HG02885 (cell line): Measurements from ENCODE around the gene CCNK.

Experiments used
- ATAC-seq: cut with Tn5 transposase; IDR thresholded peaks from one replicate; pipeline ENCODE4 v1.9.1; 2021; ENCODE audit warnings: mild to moderate bottlenecking; ENCODE audit not compliant: unreplicated experiment, poor library complexity

CCNK gene

DNA sequence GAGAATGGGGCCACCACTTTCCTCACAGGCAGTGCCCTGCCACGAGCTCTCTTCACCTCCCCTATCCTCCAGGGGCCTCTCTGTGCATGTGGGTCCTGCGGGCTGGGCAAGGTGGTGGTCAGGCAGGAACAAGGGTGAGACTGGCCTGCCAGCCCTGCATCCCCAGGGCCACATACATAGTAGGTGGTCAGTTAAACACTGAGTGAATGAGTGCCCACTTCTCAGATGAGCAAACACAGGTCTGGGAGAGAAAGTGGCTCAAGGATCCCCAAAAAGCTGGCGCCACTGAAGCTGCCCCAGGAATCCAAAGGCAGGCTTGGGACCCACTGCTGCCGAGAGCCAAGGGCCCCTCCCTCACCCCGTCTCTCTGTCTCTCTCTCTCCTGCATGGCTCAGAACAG, 51.1 kb downstream of the CCNK start:
- ATAC-seq: no peak

DNA sequence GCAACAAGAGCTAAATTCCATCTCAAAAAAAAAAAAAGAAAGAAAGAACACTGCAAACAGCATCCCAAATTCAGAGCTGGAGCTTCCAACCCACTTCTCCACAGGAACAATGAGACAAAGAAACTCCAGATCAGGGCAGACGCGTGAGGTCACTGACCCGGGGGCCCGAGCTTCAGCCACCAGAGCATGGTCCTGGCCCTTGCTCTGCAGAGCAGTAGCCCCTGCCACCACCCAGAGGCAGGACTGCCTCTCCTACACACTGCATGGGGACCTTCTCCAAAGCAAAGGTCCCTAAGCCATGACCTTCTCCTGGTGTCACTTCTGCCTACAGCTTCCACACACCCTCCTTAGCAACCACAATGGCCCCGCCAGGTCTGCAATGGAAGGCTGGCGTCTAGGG, 53.1 kb downstream of the CCNK start:
- no peak for ATAC-seq

DNA sequence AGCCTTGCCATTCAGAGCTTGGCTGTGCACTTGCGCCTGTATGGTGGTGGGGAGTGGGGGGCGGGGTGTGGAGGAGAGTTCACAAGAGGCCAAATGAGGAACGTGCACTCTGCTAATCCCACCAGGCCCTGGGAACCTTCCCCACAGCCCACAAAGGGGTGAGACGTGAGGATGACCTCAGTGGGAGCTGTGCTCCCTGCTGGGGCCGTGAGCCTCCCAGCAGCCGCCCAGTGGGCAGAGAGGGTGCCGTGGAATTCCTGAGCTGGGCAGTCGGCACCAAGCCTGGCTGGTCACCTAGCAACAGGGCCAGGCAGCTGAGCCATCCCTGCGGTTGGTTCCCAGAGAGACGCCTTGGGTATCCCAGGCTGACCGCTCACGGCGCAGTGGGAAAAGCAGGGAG, 53.7 kb downstream of the CCNK start:
- ATAC-seq: no peak

DNA sequence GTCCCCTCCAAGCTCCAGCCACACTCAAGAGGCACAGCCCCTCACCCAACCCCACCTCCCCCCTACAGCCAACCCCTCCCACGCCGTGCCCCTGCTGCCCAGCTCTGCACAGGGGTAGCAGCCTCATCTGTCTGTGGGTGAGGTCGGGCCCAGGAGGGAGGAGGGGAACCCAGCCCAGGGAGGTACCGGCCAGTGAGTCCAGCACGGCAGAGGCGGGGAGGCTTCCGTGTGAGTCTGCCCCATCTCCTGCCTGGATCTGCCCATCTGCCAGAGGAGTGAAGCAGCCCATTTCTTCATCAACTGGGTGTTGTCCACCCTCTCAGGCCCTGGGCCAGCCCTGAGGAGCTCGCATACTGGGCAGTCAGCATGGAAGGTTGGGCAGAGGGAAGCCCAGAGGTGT, 54.2 kb downstream of the CCNK start:
- no peak for ATAC-seq

DNA sequence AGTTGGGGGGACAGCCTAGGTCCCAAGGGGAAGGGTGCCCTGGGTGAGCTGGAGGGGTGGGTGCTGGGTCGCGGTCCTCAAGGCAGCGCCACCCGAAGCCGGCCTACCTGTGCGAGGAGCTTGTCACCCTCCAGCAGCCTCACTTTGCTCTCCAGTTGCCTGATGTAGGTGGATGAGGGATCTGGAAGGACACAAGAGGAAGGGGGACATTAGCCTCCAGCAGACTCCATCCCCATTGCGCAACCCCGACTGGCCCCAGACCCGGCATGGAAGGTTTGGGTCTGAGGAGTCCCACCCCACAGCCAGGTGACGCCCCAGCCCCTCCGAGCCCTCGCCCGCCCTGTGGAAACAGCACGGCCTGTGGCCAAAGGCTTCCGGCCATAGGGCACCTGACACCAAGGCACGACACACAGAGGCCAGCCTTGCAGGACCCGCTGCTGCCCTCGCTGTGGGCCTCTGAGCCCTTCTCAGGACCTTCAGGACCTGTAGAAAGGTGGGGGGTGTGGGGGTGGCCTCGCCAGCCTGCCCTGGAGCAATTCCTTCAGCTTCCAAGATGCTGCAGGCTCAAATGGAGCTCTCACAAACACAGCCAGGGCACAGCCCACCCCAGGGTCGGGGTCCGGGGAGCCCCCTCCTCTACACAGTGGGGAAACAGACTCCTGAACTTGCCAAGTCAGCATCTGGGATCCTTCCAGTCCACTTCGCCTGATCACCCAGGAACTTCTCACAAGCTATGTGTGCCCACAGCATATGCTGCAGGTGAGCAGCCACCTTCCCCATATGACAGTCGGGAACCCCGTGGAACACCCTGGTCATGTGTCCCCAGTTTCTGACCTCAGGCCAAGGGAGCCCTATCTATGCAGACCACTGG, 54.9 kb downstream of the CCNK start:
- no peak for ATAC-seq

DNA sequence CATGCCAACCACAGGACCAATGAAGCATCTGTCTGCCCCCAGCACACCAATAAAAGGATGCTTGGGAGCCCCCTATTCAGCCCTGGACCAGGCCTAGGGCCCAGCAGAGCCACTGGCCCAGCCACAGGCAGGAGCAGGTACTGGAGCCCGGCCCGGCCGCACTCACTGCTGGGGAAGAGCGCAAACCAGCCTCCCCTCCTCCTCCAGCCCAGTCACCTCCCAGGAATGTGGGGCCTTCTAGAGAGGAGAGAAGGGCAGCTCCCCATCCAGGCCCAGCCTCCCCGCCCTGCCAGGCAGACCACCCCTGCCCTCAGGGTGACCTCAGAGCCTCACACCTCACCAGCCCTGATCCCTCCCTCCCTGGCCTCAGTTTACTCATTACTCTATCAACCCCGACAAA, 56.2 kb downstream of the CCNK start:
- no peak for ATAC-seq

DNA sequence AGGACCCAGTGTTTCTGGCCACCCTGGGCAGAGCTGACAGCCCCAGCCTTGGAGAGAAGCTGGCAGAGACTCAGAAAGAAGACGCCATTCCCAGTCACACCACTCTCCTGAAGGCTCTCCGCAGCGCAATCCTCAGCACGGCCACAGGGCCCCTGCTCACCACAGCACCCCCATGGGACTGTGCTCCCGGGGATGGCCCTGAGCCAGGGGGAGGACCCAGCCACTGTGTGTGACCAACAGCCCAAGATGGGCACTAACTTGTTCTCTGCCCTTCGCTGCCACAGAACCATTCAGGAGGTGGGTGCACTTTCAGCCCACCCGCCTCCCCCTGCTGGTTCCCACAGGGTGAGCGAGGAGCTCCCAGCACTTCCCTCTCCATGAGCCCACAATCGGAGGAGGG, 57.1 kb downstream of the CCNK start:
- ATAC-seq: no peak

DNA sequence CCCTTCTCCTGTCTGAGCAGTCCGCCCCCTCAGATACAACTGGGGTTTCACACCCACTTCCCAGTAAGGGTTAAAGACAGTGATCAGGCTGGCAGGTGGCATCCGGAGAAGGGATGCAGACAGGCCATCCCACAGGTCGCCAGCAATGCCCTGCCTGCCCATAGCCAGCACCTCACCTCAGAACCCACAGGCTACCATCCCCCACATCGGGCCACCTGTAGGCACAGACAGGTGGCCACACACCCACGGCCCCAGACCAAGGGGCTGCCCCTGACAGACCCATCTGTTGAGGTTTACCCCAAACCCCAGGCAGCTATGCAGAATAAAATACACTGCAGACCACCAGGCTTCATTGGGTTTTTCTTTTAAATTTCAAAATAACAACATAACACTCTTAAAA, 57.5 kb downstream of the CCNK start:
- ATAC-seq: no peak

DNA sequence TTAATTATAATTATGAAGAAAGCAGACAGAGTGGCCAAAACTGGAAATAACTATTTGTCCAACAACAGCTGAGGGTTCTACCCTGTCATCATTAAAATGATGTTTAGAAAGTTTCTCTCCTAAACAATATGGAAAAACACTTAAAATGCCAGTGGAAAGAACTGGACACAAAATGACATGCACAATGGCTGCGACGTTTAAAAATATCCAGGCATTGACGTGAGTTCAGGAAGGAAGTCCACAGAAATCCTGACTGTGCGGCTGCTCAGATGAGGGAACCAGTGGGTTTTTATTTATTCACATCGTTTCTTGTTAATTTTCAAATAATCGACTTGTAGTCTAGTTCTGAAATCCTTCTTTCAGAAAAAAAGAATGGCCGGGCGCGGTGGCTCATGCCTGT, 58.3 kb downstream of the CCNK start:
- no peak for ATAC-seq

DNA sequence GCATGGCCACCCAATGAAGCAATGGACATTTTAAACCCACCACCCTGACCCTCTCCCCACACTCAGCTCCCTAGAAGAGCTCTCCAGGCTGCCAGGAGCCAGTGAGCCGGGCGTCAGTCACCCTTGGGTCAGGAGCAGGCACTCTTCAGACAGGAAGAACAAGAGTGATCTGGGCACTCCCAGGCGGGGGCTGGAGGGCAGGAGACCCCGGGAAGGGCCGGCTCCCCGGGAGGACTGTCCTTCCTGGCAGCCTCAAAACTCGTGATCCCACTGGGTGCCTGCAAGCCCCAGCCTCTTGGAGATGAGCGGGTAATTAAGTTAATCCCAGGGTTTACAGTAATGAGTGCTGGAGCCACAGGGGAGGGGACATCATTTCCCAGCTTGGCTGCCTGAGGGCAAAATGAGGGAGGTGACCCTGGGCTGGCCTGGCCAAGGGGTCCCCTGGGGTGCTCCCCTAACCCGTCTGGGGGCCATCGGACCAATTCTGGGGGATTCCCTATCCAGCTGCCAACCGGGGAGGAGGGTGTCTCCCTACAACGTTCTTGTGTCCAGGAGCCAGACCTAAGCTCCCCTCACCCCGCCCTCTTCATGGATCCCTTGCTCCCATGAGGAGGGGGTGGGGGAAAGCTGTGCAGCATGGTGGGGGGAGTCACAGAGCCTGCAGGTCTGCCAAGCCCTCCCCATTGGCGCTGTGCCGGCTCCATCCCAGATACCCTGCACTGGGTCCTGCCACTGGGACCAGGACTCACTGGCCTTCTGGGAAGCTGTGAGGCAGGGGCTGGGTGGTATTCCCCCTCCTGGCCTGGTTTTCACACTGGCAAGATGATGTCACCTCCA, 59.2 kb downstream of the CCNK start:
- no peak for ATAC-seq

DNA sequence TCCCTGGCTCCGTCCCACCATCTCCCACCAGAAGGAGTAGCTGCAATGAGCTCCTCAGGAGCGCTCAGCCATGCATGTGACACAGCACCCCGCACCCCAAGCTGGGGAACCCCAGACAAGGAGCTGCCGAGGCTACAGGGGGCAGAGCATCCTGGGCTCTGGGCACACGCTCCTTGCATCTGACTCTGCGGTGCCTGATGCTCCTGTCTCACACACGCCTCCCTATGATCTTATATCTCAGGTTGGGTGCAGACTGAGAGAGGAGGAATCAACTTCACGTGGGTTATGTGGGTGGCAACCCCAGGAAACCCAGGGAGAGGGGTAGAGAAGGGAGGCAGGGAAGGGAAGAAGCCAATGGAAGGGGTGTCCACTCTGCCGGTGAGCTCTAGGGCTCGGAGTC, 60.0 kb downstream of the CCNK start:
- ATAC-seq: no peak

DNA sequence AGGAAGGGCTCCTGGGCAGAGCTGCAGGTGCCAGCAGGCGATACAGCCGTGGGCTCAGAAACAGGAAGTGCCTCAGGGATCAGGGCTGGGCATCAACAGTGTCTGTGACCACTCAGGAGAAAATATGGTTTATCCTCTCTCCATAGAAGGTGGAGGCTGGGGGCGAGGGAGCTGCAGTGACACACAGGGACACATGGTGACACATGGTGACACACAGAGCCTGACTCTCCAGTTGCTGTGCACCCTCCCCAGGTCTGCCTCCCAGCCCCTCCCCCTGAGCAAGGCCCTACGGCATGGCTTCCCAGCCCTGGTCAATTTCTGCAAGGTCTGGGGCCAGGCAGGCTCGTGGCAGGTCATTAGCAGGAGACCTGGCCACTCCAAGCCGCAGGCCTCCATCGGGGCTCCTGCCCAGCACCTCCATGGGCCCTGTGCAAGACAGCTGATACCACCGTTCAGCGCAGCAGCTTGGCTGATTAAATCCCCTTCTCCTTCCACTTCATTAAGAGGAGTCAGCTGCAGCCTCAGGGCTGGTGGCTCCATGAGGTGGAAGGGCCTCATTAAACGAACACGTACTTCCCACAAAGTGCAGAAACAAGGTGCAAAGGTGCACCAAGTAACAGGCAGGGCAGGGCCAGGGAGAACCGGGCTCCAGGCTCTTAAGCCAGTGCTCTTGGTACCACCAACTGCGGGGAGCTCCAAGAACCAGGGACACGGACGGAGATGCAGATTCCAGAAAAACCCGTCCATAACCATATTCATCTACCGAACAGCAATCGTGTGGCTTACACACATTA, 60.7 kb downstream of the CCNK start:
- no peak for ATAC-seq

DNA sequence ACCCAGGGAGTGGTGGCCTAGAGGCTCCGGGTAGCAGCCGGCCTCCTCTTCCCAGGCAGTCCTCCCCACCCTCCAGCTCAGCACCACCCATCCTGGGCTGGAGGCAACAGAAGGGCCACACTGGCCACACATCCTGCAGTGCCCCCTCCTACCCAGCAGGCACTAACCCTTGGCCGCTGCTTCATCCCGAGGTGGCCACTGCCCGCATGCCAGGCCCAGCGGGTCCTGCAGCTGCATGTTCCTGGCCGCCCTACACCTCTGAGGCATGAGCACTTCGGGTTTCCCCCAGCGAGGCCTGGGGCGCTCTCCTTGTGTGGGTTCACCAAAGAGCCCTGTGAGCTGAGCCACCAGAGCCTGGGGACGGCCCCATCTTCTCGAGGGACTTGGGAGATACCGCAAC, 61.4 kb downstream of the CCNK start:
- no peak for ATAC-seq

DNA sequence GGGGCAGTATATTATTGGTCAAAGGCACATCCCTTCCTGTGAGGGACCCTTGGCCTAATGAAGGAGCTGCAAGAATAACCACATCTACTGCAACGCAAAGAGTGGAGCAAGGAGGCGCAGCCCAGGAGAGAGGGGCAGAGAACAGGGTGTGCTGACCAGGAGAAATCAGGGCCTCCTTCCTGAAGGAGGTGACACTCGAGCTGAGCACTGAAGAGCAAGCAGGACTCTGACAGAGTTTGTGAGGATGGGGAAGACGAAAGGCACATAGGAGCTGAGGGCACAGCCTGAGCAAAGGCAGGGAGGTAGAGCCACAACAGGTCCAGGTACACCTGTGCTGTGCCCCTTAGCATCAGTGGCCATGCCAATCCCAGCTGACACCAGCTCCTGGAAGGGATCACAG, 62.2 kb downstream of the CCNK start:
- no peak for ATAC-seq

DNA sequence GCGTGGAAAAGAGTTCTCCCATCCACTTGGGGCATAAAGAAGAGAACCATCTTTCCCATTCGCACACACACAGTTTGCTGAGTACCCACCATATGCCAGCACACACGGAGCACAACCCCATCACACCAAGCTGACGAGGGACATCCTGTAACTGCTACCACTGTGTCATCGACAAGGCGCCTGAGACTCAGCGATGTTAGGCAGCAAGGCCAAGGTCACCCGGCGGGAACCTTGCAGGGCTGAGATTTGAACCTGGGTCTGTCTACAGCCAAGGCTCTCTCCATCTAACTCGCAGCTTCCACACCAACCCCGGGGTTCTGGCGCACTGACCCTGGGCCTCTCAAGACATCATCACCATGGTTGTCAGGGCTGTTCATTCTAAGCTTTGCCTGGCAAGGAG, 62.8 kb downstream of the CCNK start:
- no peak for ATAC-seq

DNA sequence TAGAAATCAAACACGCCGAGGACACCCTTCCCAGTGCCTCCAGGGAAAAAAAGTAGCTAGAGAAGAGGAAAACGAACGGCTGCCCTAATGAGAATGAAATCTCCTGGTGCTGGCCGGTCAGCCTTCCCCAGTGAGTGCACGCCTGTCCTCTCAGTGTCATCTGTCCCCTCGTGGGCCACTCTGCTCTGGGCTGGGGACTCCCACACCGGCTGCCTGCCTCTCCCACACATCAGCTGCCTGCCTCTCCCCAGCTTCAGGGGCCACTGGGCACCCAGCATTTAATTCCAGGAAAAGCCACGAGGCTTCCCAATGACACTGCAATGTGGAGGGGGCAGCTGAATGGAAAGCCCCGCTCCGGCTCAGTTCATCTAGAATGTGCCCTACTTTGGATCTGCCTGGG, 63.8 kb downstream of the CCNK start:
- no peak for ATAC-seq

DNA sequence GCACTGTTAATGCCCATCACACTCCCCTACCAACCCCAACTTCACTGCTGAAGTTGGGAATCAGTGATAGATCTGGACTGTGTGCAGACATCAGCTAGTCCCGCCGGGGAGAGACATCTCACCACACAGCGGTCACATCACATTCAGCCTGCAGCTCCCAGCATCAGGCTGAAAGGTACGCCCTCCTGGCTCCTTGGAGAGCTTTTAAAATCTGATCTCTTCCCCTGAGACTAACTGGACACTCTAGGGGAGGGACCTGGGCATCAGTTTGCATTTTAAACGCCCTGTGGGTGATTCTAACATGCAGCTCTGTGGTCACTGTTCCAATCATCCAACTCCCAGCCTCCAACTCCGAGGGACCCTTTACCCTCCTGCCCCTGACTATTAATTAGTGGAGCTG, 64.4 kb downstream of the CCNK start:
- no peak for ATAC-seq

DNA sequence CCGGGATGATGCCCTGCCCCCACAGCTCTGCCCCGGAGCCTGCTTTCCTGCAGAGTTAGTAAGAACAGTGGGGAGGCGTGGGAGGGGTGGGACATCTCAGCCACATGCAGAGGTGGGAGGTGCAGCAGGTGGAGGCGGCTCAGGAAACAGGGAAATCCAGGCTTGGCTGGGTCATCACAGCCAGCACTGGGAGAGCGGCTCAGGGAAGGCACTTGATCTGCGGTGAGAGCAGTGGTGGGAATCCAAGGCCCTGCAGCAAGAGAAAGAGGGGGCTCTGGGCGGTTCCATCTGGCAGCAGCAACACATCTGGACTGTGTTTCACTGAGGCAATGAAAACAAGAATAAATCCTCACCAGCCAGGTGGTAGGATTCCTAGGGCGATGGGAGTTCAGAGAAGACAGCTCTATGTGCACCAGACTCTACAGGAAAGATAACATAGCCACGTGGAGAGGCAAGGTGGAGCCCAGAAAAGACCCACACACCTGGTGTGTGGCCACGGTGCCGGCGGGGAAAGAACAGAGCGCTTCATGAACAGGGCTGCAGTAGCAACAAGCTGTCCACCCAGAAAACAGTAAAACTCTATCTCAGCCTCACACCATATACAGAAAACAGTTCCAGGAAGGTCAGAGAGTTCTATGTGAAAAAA, 65.1 kb downstream of the CCNK start:
- ATAC-seq: no peak

DNA sequence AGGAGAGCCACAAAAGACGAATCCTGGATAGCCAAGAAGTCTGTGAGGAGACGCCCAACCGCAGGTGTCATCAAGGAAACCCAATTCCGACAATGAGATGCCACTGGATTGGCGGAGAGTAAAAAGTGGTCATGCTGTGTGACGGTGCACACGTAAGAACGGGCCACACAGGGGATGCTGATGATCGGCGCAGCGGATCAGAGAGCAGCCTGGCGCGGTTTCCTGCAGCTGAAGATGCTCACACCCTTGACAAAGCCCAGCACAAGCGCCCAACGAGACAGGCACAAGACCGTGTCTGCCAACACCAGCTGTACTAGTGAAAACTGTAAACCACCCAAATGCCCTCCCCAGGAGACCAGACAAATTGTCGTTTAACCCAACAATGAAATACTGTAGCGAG, 67.0 kb downstream of the CCNK start:
- no peak for ATAC-seq

DNA sequence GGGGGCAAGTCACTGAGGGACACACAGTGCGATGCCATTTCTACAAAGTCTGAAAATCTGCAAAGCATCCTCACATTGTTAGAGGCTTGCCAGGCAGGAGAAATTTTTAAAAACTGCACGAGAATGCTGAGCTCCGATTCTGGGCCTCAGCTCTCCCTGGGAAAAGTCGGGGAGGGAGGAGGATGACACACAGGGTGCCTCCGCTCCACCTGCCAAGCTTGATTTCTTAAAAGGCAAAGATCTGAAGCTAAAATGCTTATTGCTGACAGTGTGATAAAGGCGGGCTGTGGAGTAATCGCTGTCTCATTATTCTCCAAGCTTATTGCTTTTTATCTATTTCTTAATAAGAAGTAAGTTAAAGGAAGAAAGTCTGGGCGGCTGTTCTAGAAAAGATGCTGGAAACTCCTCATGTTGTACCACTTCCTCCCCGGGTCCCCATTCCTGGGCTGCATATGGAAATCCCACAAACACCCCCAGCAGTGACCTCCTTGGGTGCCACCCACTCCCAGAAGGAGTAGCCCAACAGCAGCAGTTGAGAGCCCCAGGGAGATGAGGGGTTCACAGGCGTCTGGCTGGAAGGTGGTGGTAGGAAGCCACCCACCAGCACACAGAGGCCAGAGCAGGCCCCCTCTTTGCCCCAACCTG, 67.8 kb downstream of the CCNK start:
- ATAC-seq: no peak
